ENCODE results near the gene ZCWPW1. TPM values are rescaled to one million over a fixed set of nuclear protein-coding genes. Genes with fewer than 3 reads are reported as not detected.

ZCWPW1 gene
- total and polyA plus RNA-seq, 10 of the 15 experiments (the other 5 are each of a cell fraction or from before 2014, with no cell fraction given), result 1.3 to 4.4 (median 3.7) TPM

- TF ChIP-seq, protein P1, sequence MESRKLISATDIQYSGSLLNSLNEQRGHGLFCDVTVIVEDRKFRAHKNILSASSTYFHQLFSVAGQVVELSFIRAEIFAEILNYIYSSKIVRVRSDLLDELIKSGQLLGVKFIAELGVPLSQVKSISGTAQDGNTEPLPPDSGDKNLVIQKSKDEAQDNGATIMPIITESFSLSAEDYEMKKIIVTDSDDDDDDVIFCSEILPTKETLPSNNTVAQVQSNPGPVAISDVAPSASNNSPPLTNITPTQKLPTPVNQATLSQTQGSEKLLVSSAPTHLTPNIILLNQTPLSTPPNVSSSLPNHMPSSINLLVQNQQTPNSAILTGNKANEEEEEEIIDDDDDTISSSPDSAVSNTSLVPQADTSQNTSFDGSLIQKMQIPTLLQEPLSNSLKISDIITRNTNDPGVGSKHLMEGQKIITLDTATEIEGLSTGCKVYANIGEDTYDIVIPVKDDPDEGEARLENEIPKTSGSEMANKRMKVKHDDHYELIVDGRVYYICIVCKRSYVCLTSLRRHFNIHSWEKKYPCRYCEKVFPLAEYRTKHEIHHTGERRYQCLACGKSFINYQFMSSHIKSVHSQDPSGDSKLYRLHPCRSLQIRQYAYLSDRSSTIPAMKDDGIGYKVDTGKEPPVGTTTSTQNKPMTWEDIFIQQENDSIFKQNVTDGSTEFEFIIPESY (IDR thresholded peaks at IDR 0.05), result peak; percentile 96
- TF ChIP-seq CREM (IDR thresholded peaks at IDR 0.05; ENCODE audit: low read depth) (no peak), RAD21 (IDR thresholded peaks at IDR 0.05; ENCODE audit: insufficient read depth, low read depth, low read length) (peak; percentile 17; the same call in 1 of the 2 replicates), SPI1 (IDR thresholded peaks at IDR 0.05; ENCODE audit: borderline replicate concordance, insufficient read depth, low read depth, low read length) (no peak)
- Histone ChIP-seq H3K9ac (ENCODE audit: control insufficient read depth, insufficient read depth, low read length) (no peak overlapping the region), H3K4me3 (no peak overlapping the region), H4K20me1 (ENCODE audit: control insufficient read depth, insufficient read depth) (no peaks in the 10 kb centered on the region), H3K79me2 (ENCODE audit: control insufficient read depth, insufficient read depth, low read length) (no peaks in the 10 kb centered on the region), H3K9me3 (replicated peaks; ENCODE audit: control insufficient read depth, insufficient read depth, low read length) (no peaks in the 10 kb centered on the region), H3K27me3 (replicated peaks in 1 of 2; ENCODE audit: control insufficient read depth in 2 of 2, insufficient read depth in 2 of 2, low read length in 1 of 2) (no peaks in the 10 kb centered on the region), H3K4me1 (ENCODE audit: control insufficient read depth, insufficient read depth, low read length) (peaks cover 17% of the 10 kb centered on the region), H3K36me3 (ENCODE audit: control insufficient read depth in 2 of 2, insufficient read depth in 2 of 2, low read length in 1 of 2) (no peaks in the 10 kb centered on the region), H3K27ac (ENCODE audit: control insufficient read depth, insufficient read depth) (no peak overlapping the region), H3K4me2 (ENCODE audit: control insufficient read depth, insufficient read depth) (no peak overlapping the region), H2AFZ (ENCODE audit: control insufficient read depth, low read depth, low read length) (no peak overlapping the region)
- ChIA-PET SMC1A (ENCODE audit: uncharacterized antibody, unreplicated experiment) (interaction anchor here (0.9 kb wide), 1 partner anchor 24 kb away, joined by 3 read pairs; no protein-coding TSS in a partner anchor), CTCF (interaction anchor here (1.2 to 1.8 kb wide), 3 partner anchors 10 to 268 kb away, joined by 4 to 5 read pairs (median 5); no protein-coding TSS in a partner anchor), RAD21 (ENCODE audit: unreplicated experiment) (interaction anchor here (0.8 to 3.8 kb wide), 2 partner anchors 26 to 42 kb away, joined by 4 to 16 read pairs; no protein-coding TSS in a partner anchor), POLR2A (interaction anchor here (0.8 to 2.2 kb wide), 4 partner anchors 10 to 31 kb away, joined by 3 to 6 read pairs (median 3); no protein-coding TSS in a partner anchor)
- FAIRE-seq (no peak), ATAC-seq (no peak), DNase-seq (ENCODE audit: low read depth, low spot score) (no peak)
- intact Hi-C loops (cut with micrococcal nuclease; ENCODE audit: unreplicated experiment) (no loop called here), in situ Hi-C loops (cut with MboI) (no loop called here)
- 90% methylated on average over 10 of the region's 11 CpGs for WGBS (ENCODE audit: insufficient coverage, insufficient replicate concordance, low lambda C conversion rate, missing lambda C conversion rate)
- no TSS peak for BruUV-seq (replicated peaks)
These were observed 27.8 kb downstream of the ZCWPW1 start for GRCh38 chr7:100400656-100401055.

- H3K4me3 ChIP-seq, result no peak overlapping the region
- SMC1A ChIA-PET (ENCODE audit: uncharacterized antibody, unreplicated experiment), result no interaction called here
- DNase-seq (ENCODE audit: low read depth, low spot score) (no peak), FAIRE-seq (no peak), ATAC-seq (no peak)
- no TSS peak for BruUV-seq (replicated peaks)
- H3K36me3 ChIP-seq (ENCODE audit: control insufficient read depth in 2 of 2, insufficient read depth in 2 of 2, low read length in 1 of 2), result no peaks in the 10 kb centered on the region
- no peak overlapping the region for H3K27ac ChIP-seq (ENCODE audit: control insufficient read depth, insufficient read depth)
- in situ Hi-C loops (cut with MboI) (no loop called here), intact Hi-C loops (cut with micrococcal nuclease; ENCODE audit: unreplicated experiment) (no loop called here)
- no peaks in the 10 kb centered on the region for H3K9me3 ChIP-seq (replicated peaks; ENCODE audit: control insufficient read depth, insufficient read depth, low read length)
- TF ChIP-seq NR2C1 (IDR thresholded peaks at IDR 0.05) (no peak), WRNIP1 (IDR thresholded peaks at IDR 0.05; ENCODE audit: borderline replicate concordance, low read depth, low read length) (no peak), TCF3 (IDR thresholded peaks at IDR 0.05; ENCODE audit: borderline replicate concordance, insufficient read depth, low read depth, low read length) (no peak), HDGF (IDR thresholded peaks at IDR 0.05) (no peak)
- TF ChIP-seq, protein P2, sequence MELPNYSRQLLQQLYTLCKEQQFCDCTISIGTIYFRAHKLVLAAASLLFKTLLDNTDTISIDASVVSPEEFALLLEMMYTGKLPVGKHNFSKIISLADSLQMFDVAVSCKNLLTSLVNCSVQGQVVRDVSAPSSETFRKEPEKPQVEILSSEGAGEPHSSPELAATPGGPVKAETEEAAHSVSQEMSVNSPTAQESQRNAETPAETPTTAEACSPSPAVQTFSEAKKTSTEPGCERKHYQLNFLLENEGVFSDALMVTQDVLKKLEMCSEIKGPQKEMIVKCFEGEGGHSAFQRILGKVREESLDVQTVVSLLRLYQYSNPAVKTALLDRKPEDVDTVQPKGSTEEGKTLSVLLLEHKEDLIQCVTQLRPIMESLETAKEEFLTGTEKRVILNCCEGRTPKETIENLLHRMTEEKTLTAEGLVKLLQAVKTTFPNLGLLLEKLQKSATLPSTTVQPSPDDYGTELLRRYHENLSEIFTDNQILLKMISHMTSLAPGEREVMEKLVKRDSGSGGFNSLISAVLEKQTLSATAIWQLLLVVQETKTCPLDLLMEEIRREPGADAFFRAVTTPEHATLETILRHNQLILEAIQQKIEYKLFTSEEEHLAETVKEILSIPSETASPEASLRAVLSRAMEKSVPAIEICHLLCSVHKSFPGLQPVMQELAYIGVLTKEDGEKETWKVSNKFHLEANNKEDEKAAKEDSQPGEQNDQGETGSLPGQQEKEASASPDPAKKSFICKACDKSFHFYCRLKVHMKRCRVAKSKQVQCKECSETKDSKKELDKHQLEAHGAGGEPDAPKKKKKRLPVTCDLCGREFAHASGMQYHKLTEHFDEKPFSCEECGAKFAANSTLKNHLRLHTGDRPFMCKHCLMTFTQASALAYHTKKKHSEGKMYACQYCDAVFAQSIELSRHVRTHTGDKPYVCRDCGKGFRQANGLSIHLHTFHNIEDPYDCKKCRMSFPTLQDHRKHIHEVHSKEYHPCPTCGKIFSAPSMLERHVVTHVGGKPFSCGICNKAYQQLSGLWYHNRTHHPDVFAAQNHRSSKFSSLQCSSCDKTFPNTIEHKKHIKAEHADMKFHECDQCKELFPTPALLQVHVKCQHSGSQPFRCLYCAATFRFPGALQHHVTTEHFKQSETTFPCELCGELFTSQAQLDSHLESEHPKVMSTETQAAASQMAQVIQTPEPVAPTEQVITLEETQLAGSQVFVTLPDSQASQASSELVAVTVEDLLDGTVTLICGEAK (IDR thresholded peaks at IDR 0.05; ENCODE audit: borderline replicate concordance), result no peak
- H3K4me1 ChIP-seq (ENCODE audit: control insufficient read depth, insufficient read depth, low read length), result peaks cover 19% of the 10 kb centered on the region
- H2AFZ ChIP-seq (ENCODE audit: control insufficient read depth, low read depth, low read length), result no peak overlapping the region
- H4K20me1 ChIP-seq (ENCODE audit: control insufficient read depth, insufficient read depth), result no peaks in the 10 kb centered on the region
- CTCF ChIA-PET, result no interaction called here
- H3K4me2 ChIP-seq (ENCODE audit: control insufficient read depth, insufficient read depth), result no peak overlapping the region
- 100% methylated on average over 3 of the region's 3 CpGs for WGBS (ENCODE audit: insufficient coverage, insufficient replicate concordance, low lambda C conversion rate, missing lambda C conversion rate)
- no peak overlapping the region for H3K9ac ChIP-seq (ENCODE audit: control insufficient read depth, insufficient read depth, low read length)
- H3K79me2 ChIP-seq (ENCODE audit: control insufficient read depth, insufficient read depth, low read length), result no peaks in the 10 kb centered on the region
- RAD21 ChIA-PET (ENCODE audit: unreplicated experiment), result no interaction called here
- POLR2A ChIA-PET, result interaction anchor here (0.6 to 2.2 kb wide), 3 partner anchors 10 to 240 kb away, joined by 3 to 6 read pairs (median 3); no protein-coding TSS in a partner anchor
- H3K27me3 ChIP-seq (replicated peaks in 1 of 2; ENCODE audit: control insufficient read depth in 2 of 2, insufficient read depth in 2 of 2, low read length in 1 of 2), result no peaks in the 10 kb centered on the region
These were observed 28.5 kb downstream of the ZCWPW1 start for GRCh38 chr7:100400041-100400440.
